Measurements from ENCODE around the gene CPEB4.
A peak's percentile ranks its signal among the peaks of the same experiment; 100 is the strongest.

CPEB4 gene

GRCh38 chr5:173913686-173914321, 25.7 kb downstream of the CPEB4 start:
- Histone ChIP-seq H3K4me3 (ENCODE audit: insufficient read depth, low read length, poor library complexity, severe bottlenecking) (no peak overlapping the region), H3K79me2 (ENCODE audit: insufficient read depth, low read length) (peaks cover 68% of the 10 kb centered on the region), H3K27me3 (ENCODE audit: low read length) (no peaks in the 10 kb centered on the region), H4K20me1 (ENCODE audit: low read depth, low read length) (no peaks in the 10 kb centered on the region), H3K27ac (ENCODE audit: low read depth, low read length) (peak overlapping the region; percentile 21; the same call in 1 of the 2 replicates), H3K9me3 (ENCODE audit: insufficient read depth, low read length) (no peaks in the 10 kb centered on the region), H3K9me2 (replicated peaks; ENCODE audit: insufficient read depth, low read length) (no peaks in the 10 kb centered on the region), H3K36me3 (ENCODE audit: low read length) (peaks cover 9% of the 10 kb centered on the region; the same call in 1 of the 2 replicates), H3K9ac (ENCODE audit: low read length) (no peak overlapping the region), H2AFZ (ENCODE audit: low read depth, low read length, severe bottlenecking) (no peak overlapping the region), H3F3A (ENCODE audit: insufficient read depth) (peaks cover 54% of the 10 kb centered on the region), H3K4me2 (ENCODE audit: low read depth, low read length, poor library complexity, severe bottlenecking) (no peak overlapping the region)
- TF ChIP-seq CTCF (IDR thresholded peaks at IDR 0.05; ENCODE audit: insufficient read depth, low read length, poor library complexity, severe bottlenecking) (no peak), EZH2phosphoT487 (conservative IDR thresholded peaks at IDR 0.05; ENCODE audit: low read length) (no peak)

GRCh38 chr5:173915310-173916014, 27.3 kb downstream of the CPEB4 start:
- peaks cover 52% of the 10 kb centered on the region for H3F3A ChIP-seq (ENCODE audit: insufficient read depth)
- no peaks in the 10 kb centered on the region for H3K9me2 ChIP-seq (replicated peaks; ENCODE audit: insufficient read depth, low read length)
- peak overlapping the region; percentile 76 for H3K4me2 ChIP-seq (ENCODE audit: low read depth, low read length, poor library complexity, severe bottlenecking)
- H3K79me2 ChIP-seq (ENCODE audit: insufficient read depth, low read length): peaks cover 68% of the 10 kb centered on the region
- no peaks in the 10 kb centered on the region for H3K9me3 ChIP-seq (ENCODE audit: insufficient read depth, low read length)
- no peak overlapping the region for H3K9ac ChIP-seq (ENCODE audit: low read length)
- TF ChIP-seq EZH2phosphoT487 (conservative IDR thresholded peaks at IDR 0.05; ENCODE audit: low read length) (no peak), CTCF (IDR thresholded peaks at IDR 0.05; ENCODE audit: insufficient read depth, low read length, poor library complexity, severe bottlenecking) (no peak)
- H3K27ac ChIP-seq (ENCODE audit: low read depth, low read length): peak overlapping the region; percentile 81
- H3K4me3 ChIP-seq (ENCODE audit: insufficient read depth, low read length, poor library complexity, severe bottlenecking): no peak overlapping the region
- no peaks in the 10 kb centered on the region for H3K27me3 ChIP-seq (ENCODE audit: low read length)
- H4K20me1 ChIP-seq (ENCODE audit: low read depth, low read length): no peaks in the 10 kb centered on the region
- no peak overlapping the region for H2AFZ ChIP-seq (ENCODE audit: low read depth, low read length, severe bottlenecking)
- peaks cover 9% of the 10 kb centered on the region; the same call in 1 of the 2 replicates for H3K36me3 ChIP-seq (ENCODE audit: low read length)

GRCh38 chr5:173916233-173916632, 28.1 kb downstream of the CPEB4 start:
- Histone ChIP-seq H3K36me3 (ENCODE audit: low read length) (peaks cover 6% of the 10 kb centered on the region; the same call in 1 of the 2 replicates), H3K4me2 (ENCODE audit: low read depth, low read length, poor library complexity, severe bottlenecking) (peak overlapping the region; percentile 76), H2AFZ (ENCODE audit: low read depth, low read length, severe bottlenecking) (no peak overlapping the region), H3K27ac (ENCODE audit: low read depth, low read length) (peak overlapping the region; percentile 81), H4K20me1 (ENCODE audit: low read depth, low read length) (no peaks in the 10 kb centered on the region), H3F3A (ENCODE audit: insufficient read depth) (peaks cover 46% of the 10 kb centered on the region), H3K79me2 (ENCODE audit: insufficient read depth, low read length) (peaks cover 68% of the 10 kb centered on the region), H3K9me3 (ENCODE audit: insufficient read depth, low read length) (no peaks in the 10 kb centered on the region), H3K9ac (ENCODE audit: low read length) (0 out of 2 replicates have a peak overlapping the region, but pooled peaks have one; percentile 8), H3K4me3 (ENCODE audit: insufficient read depth, low read length, poor library complexity, severe bottlenecking) (no peak overlapping the region), H3K27me3 (ENCODE audit: low read length) (no peaks in the 10 kb centered on the region), H3K9me2 (replicated peaks; ENCODE audit: insufficient read depth, low read length) (no peaks in the 10 kb centered on the region)
- TF ChIP-seq EZH2phosphoT487 (conservative IDR thresholded peaks at IDR 0.05; ENCODE audit: low read length): no peak
- TF ChIP-seq CTCF (IDR thresholded peaks at IDR 0.05; ENCODE audit: insufficient read depth, low read length, poor library complexity, severe bottlenecking): no peak

Data from SU-DHL-6 (cell line).